Measurements from ENCODE around the gene AIDA. TPM values are rescaled to one million over a fixed set of nuclear protein-coding genes. Genes with fewer than 3 reads are reported as not detected.

The AIDA gene
- total RNA-seq, 2 experiments from 2014 or later, result 9.0 to 24.1 TPM

DNA sequence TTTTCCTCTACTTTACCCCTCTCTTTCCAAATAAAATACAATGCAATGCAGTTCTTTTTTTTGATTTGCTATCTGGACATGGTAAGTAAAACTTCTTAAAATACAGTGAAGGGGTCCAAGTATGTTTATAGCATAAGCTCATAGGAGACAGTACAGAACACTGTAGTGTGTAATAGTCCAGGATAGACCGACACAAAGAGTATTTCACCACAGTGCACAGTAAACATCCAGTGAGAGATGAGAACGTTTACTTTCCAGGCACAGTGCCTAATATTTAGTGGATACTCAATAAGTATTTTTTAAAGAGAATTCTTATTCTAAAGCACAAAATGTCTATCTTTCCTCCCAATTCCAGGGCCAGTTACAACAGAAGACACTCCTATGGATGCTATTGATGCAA is 79.5 kb downstream of the AIDA start:
- Histone ChIP-seq H2AFZ (ENCODE audit: low read length) (no peak overlapping the region), H3K4me2 (ENCODE audit: low read length) (no peak overlapping the region), H4K20me1 (ENCODE audit: insufficient read depth, low read length) (no peaks in the 10 kb centered on the region), H3K36me3 (ENCODE audit: insufficient read depth, low read length) (peaks cover 5% of the 10 kb centered on the region; the same call in 1 of the 2 replicates), H3K4me1 (ENCODE audit: insufficient read depth, low read length, poor library complexity, severe bottlenecking) (no peaks in the 10 kb centered on the region), H3K9me2 (ENCODE audit: insufficient read depth, low read length) (no peaks in the 10 kb centered on the region), H3K9me3 (ENCODE audit: low read length) (no peaks in the 10 kb centered on the region), H3K27ac (ENCODE audit: low read depth, low read length, poor library complexity, severe bottlenecking) (no peak overlapping the region), H3K4me3 (ENCODE audit: low read depth, low read length, poor library complexity, severe bottlenecking) (no peak overlapping the region), H3K79me2 (ENCODE audit: insufficient read depth, low read depth, low read length) (no peaks in the 10 kb centered on the region)
- DNase-seq (ENCODE audit: low spot score), result no peak
- CTCF ChIA-PET (ENCODE audit: unreplicated experiment), result no interaction called here
- no TSS peak for BruUV-seq (replicated peaks)
- intact Hi-C loops (cut with micrococcal nuclease; ENCODE audit: unreplicated experiment), result no loop called here
- POLR2A ChIA-PET, result no interaction called here
- TF ChIP-seq, protein P1, sequence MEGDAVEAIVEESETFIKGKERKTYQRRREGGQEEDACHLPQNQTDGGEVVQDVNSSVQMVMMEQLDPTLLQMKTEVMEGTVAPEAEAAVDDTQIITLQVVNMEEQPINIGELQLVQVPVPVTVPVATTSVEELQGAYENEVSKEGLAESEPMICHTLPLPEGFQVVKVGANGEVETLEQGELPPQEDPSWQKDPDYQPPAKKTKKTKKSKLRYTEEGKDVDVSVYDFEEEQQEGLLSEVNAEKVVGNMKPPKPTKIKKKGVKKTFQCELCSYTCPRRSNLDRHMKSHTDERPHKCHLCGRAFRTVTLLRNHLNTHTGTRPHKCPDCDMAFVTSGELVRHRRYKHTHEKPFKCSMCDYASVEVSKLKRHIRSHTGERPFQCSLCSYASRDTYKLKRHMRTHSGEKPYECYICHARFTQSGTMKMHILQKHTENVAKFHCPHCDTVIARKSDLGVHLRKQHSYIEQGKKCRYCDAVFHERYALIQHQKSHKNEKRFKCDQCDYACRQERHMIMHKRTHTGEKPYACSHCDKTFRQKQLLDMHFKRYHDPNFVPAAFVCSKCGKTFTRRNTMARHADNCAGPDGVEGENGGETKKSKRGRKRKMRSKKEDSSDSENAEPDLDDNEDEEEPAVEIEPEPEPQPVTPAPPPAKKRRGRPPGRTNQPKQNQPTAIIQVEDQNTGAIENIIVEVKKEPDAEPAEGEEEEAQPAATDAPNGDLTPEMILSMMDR (conservative IDR thresholded peaks at IDR 0.05; ENCODE audit: low read length), result no peak
- no peak for TF ChIP-seq EZH2phosphoT487 (IDR thresholded peaks at IDR 0.05; ENCODE audit: borderline replicate concordance, low read depth, low read length)

DNA sequence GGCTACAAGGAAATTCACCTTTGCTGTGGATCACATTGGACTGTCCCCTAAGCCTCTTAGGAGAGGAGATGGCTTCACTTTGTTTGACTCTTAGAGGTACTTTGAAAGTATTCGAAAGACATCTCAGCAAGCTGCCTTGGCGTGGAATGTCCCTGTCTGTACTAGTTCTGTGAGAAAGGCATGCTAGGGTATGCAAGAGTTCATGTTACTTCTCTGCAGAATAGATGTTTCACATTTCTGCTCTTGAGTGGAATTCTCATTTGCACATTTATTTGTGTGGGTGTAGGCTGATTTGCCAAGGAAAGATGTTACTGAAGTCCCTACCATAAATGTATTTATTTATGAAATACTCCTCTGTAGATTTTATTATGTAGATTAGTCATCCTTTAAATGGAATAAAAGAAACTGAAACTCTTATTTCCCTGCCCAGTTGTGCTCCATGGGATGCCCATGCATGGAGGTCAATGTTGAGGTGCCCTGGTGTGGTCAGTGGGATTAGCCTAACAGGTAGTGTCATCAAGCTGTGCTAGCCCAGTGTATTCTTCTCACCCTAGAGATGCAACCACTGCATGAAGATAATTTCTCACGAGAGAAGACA is 80.6 kb downstream of the AIDA start:
- no TSS peak for BruUV-seq (replicated peaks)

More for the DNA sequence above, 80.6 kb downstream of the AIDA start:
- Histone ChIP-seq H3K27ac (ENCODE audit: low read depth, low read length, poor library complexity, severe bottlenecking) (no peak overlapping the region), H3K9me3 (ENCODE audit: low read length) (no peaks in the 10 kb centered on the region), H3K79me2 (ENCODE audit: insufficient read depth, low read depth, low read length) (no peaks in the 10 kb centered on the region), H4K20me1 (ENCODE audit: insufficient read depth, low read length) (no peaks in the 10 kb centered on the region), H3K4me2 (ENCODE audit: low read length) (no peak overlapping the region), H3K36me3 (ENCODE audit: insufficient read depth, low read length) (peaks cover 5% of the 10 kb centered on the region; the same call in 1 of the 2 replicates), H3K4me1 (ENCODE audit: insufficient read depth, low read length, poor library complexity, severe bottlenecking) (no peaks in the 10 kb centered on the region), H3K4me3 (ENCODE audit: low read depth, low read length, poor library complexity, severe bottlenecking) (no peak overlapping the region), H2AFZ (ENCODE audit: low read length) (no peak overlapping the region), H3K9me2 (ENCODE audit: insufficient read depth, low read length) (no peaks in the 10 kb centered on the region)
- no peak for DNase-seq (ENCODE audit: low spot score)
- ChIA-PET CTCF (ENCODE audit: unreplicated experiment) (no interaction called here), POLR2A (no interaction called here)
- intact Hi-C loops (cut with micrococcal nuclease; ENCODE audit: unreplicated experiment), result no loop called here
- TF ChIP-seq, protein P1 (conservative IDR thresholded peaks at IDR 0.05; ENCODE audit: low read length), result no peak
- TF ChIP-seq EZH2phosphoT487 (IDR thresholded peaks at IDR 0.05; ENCODE audit: borderline replicate concordance, low read depth, low read length), result no peak
